Nephron progenitor cell (in vitro differentiated cells): ENCODE measurements around the gene TAPBPL.
"Not testable (repeated sequence)": the region's sequence is repeated elsewhere in the genome, so short reads cannot be mapped to it uniquely, and the experiment has no call there.

Source experiments
- DNase-seq: peaks from one replicate; pipeline ENCODE4 v3.0.0; 2021
- H3K27ac Mint-ChIP-seq: 2 replicates; pipeline ENCODE4 v1.8.0; 2021; ENCODE audit warnings: mild to moderate bottlenecking, moderate library complexity, mixed read lengths
- H3K27me3 Mint-ChIP-seq: 2 replicates; pipeline ENCODE4 v1.8.0; 2021; ENCODE audit warnings: mild to moderate bottlenecking, low read depth, mixed read lengths; ENCODE audit not compliant: poor library complexity
- H3K36me3 Mint-ChIP-seq: 2 replicates; pipeline ENCODE4 v1.8.0; 2021; ENCODE audit warnings: low read depth, mixed read lengths
- H3K4me1 Mint-ChIP-seq: 2 replicates; pipeline ENCODE4 v1.8.0; 2021; ENCODE audit warnings: mixed read lengths
- H3K4me3 Mint-ChIP-seq: 2 replicates; pipeline ENCODE4 v1.8.0; 2021; ENCODE audit warnings: mild to moderate bottlenecking, moderate library complexity, mixed read lengths
- H3K9me3 Mint-ChIP-seq: 2 replicates; pipeline ENCODE4 v1.8.0; 2021; ENCODE audit warnings: mild to moderate bottlenecking, moderate library complexity, mixed read lengths
- TF ChIP-seq, protein P1 (sequence below): fragments of 200-600 bp; sonication (generic); IDR thresholded peaks from 2 replicates; pipeline ENCODE4 v1.5.0; 2021; ENCODE audit warnings: antibody characterized with exemption

TAPBPL gene

DNA sequence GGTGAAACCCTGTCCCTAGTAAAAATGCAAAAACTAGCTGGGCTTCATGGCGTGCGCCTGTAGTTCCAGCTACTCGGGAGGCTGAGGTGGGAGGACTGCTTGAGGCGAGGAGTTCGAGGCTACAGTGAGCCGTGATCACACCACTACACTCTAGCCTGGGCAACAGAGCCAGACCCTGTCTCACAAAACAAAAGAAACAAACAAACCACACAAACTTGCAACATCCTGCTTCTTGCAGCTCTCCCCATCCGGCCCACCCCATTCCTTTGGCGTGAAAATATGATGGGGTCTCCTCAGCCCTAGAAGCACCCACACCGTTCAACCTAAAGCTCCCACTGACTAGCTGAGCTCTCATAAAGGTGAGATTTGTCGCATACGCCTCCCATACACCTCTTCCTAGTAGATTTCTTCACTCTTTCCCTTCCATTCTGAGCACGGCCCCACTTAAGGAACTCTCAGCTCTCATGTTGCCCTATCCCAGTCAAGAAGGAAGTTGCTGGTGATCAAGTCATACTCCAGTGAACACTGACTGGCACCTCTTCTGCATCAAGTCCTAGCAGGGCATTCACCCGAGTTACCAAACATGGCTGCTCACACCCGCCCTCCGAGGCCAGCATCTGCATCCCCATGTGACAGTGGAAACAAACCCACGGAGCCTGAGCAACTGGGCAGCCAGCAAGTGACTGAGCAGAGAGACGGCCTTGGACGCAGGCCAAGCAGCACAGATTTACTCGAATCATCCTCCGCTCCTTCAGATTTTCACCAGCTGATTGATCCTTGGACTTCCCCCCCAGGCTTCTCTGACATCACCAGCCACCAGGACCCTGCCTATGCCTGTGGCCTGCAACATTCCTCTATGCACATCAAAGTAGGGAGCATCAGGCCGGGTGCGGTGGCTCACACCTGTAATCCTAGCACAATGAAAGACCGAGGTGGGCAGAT lies 26.0 kb upstream of the TAPBPL start:
- TF ChIP-seq, protein P1, sequence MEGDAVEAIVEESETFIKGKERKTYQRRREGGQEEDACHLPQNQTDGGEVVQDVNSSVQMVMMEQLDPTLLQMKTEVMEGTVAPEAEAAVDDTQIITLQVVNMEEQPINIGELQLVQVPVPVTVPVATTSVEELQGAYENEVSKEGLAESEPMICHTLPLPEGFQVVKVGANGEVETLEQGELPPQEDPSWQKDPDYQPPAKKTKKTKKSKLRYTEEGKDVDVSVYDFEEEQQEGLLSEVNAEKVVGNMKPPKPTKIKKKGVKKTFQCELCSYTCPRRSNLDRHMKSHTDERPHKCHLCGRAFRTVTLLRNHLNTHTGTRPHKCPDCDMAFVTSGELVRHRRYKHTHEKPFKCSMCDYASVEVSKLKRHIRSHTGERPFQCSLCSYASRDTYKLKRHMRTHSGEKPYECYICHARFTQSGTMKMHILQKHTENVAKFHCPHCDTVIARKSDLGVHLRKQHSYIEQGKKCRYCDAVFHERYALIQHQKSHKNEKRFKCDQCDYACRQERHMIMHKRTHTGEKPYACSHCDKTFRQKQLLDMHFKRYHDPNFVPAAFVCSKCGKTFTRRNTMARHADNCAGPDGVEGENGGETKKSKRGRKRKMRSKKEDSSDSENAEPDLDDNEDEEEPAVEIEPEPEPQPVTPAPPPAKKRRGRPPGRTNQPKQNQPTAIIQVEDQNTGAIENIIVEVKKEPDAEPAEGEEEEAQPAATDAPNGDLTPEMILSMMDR = no peak
- no peak overlapping the region for H3K27ac Mint-ChIP-seq
- no peak for DNase-seq
- peaks cover 13% of the 10 kb centered on the region for H3K27me3 Mint-ChIP-seq
- no peak overlapping the region for H3K4me3 Mint-ChIP-seq
- peaks cover 45% of the 10 kb centered on the region for H3K4me1 Mint-ChIP-seq
- no peaks in the 10 kb centered on the region for H3K9me3 Mint-ChIP-seq
- no peaks in the 10 kb centered on the region for H3K36me3 Mint-ChIP-seq

DNA sequence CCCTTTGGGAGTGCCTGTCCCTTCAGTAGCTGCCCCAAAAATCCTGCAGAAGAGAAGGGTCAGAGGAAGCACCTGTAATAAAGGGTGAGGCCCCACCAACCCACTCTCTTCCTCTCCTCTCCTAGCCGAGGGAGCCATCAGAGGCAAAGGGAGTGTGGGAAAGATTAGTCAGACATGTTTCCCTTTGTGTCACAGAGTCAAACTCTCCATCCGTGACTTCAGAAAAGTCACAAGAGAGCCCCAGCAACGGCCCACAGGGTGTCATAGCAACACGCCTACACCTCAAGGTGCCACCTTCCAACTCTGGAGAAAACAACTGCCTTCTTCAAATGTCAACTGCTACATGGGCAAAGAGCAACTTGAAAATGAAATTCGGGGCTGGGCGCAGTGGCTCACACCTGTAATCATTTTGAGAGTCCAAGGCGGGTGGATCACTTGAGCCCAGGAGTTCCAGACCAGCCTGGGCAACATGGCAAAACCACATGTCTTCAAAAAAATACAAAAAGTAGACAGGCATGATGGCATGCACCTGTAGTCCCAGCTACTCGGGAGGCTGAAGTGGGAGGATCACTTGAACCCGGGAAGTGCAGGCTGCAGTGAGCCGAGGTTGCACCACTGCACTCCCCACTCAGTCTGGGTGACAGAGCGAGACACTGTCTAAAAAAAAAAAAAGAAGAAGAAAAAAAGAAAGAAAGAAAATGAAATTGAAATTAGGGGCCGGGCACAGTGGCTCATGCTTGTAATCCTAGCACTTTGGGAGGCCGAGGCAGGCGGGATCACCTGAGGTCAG lies 24.8 kb upstream of the TAPBPL start:
- H3K27me3 Mint-ChIP-seq = peaks cover 13% of the 10 kb centered on the region
- TF ChIP-seq, protein P1 = no peak
- H3K9me3 Mint-ChIP-seq = no peaks in the 10 kb centered on the region
- H3K4me3 Mint-ChIP-seq = no peak overlapping the region
- no peak for DNase-seq
- no peaks in the 10 kb centered on the region for H3K36me3 Mint-ChIP-seq
- peaks cover 53% of the 10 kb centered on the region for H3K4me1 Mint-ChIP-seq
- no peak overlapping the region for H3K27ac Mint-ChIP-seq

DNA sequence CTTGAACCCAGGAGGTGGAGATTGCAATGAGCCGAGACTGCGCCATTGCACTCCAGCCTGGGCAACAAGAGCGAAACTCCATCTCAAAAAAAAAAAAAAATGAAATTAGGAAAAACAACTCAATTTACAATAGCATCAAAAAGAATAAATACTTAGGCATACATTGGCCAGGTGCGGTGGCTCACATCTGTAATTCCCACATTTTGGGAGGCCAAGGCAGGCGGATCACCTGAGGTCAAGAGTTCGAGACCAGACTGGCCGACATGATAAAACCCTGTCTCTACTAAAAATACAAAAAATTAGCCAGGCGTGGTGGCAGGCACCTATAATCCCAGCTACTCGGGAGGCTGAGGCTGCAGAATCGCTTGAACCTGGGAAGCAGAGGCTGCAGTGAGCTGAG lies 24.0 kb upstream of the TAPBPL start:
- not testable (repeated sequence) for H3K27ac Mint-ChIP-seq, H3K4me3 Mint-ChIP-seq, DNase-seq, H3K9me3 Mint-ChIP-seq, H3K36me3 Mint-ChIP-seq
- Mint-ChIP-seq H3K4me1 (peaks cover 53% of the 10 kb centered on the region), H3K27me3 (peaks cover 11% of the 10 kb centered on the region)

DNA sequence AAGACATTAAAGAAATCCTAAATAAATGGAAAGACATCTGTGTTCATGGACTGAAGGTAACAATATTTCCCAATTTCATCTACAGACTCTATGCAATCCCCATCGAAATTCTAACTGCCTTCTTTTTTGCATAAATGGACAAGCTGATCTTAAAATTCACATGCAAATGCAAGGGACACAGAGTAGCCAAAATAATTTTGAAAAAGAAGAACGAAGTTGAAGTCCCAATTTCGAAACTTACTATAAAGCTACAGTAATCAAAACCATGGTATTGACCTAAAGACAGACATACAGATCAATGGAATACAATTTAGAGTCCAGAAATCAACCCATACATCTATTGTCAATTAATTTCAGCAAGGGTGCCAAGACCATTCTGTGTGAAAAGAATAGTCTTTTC lies 23.5 kb upstream of the TAPBPL start:
- no peaks in the 10 kb centered on the region for H3K9me3 Mint-ChIP-seq
- no peaks in the 10 kb centered on the region for H3K36me3 Mint-ChIP-seq
- H3K4me3 Mint-ChIP-seq = no peak overlapping the region
- no peak for DNase-seq
- TF ChIP-seq, protein P1 = no peak
- peaks cover 8% of the 10 kb centered on the region for H3K27me3 Mint-ChIP-seq
- H3K4me1 Mint-ChIP-seq = peaks cover 53% of the 10 kb centered on the region
- no peak overlapping the region for H3K27ac Mint-ChIP-seq

DNA sequence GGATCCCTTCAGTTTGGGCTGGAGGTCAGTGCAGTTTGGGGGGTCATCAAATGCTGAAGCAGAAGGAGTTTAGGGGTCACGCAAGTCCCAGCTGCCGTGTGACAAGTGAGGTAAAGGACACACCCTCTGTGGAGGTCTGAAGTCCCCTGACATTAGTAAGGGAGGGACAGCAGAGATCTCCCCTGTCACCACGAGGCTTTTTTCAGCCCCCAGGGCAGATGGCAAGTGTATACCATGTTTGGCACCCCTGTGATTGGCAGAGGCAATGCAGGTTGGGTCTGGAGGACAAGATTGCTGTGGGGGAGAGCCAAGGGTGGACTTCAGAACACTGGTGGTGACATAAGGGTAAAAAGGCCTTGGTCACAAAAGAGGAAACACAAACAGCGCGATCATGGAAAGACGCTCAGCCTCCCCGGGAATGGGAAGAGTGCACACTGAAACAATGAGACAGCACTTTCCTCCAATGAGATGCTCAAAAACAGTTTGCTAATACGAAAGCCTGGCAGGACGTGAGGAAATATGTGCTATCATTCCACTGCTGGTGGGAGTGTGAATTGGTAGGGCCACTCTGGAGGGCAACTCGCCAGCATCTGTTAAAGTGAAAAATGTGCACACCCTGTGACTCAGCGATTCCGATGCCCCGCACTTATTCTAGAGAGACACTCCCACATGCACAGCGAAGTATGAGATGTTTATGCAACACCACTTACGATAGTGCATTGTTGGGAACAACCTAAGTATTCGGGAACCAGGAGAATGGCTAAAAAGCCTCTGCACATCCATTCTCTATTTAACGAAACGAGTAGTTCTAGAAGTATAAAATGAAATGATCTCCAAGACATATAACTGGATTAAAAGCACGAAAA lies 21.5 kb upstream of the TAPBPL start:
- no peak for DNase-seq
- Mint-ChIP-seq H3K36me3 (no peaks in the 10 kb centered on the region), H3K4me1 (peaks cover 48% of the 10 kb centered on the region), H3K4me3 (no peak overlapping the region), H3K9me3 (no peaks in the 10 kb centered on the region), H3K27me3 (peaks cover 12% of the 10 kb centered on the region), H3K27ac (peak overlapping the region; percentile 91)
- TF ChIP-seq, protein P1 = no peak
